ENCODE results near the gene PROCR.
A peak's percentile ranks its signal among the peaks of the same experiment; 100 is the strongest.
"Not testable (repeated sequence)": the region's sequence is repeated elsewhere in the genome, so short reads cannot be mapped to it uniquely, and the experiment has no call there.

PROCR gene

DNA sequence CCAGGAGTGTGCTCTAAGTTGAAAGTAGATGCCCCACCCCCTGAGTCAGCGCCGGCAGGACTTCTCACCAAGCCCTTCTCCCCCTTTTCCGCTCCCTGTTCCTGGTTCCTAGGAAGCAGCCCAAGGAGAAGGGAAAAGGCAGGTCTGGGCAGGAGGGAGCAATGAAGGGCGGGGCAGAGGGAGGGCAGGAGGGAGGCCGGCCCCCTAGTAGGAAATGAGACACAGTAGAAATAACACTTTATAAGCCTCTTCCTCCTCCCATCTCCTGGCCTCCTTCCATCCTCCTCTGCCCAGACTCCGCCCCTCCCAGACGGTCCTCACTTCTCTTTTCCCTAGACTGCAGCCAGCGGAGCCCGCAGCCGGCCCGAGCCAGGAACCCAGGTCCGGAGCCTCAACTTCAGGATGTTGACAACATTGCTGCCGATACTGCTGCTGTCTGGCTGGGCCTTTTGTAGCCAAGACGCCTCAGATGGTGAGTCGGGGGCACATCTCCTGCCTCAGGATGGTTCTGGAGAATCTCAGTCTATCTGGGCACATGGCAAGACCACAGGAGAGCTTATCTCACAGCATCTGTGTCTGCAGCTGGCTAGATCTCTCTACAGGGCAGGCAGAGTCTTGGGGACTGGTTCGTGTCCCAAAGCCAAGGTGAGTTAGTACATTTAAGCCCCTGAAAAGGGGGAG lies at the start of gene PROCR:
PROCR (plus strand) TSS at position 320 of the 681 bp plus-strand sequence; CDS start at position 403, 83 bp downstream.
- no peak for DNase-seq

DNA sequence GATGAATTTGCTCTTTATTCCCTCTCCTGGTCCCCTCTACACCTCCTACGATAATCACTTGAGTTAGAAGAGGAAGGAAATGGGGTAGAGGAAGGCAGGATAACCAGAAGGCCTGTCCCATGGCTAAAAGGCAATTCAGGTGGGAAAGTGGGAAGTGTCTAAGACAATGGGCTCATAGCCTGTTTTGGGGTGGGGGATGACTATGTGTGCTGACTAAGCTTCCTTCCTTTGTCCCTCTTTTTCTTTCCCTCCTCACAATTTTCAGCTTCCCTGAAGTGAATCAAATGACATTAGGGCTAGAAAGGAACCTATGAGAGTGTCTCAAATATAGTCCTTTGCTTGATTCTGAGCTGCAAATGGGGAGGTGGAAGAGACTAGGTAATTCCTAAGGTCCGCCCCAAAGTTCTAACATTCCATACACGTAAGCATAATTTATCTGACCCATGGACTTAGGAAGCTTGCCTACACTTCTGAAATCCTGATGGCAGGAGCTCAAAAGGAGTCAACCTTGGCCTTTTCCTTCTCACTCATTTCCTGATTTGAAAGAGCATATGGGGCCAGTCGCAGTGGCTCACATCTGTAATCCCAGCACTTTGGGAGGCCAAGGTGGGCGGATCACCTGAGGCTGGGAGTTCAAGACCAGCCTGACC lies 49.0 kb upstream of the PROCR start:
- DNase-seq, result no peak

GRCh38 chr20:35125753-35126152 lies 46.1 kb upstream of the PROCR start:
- DNase-seq, result no peak

GRCh38 chr20:35129647-35130069 lies 42.2 kb upstream of the PROCR start:
- no peak for DNase-seq

- no peak for DNase-seq
These were observed 39.9 kb upstream of the PROCR start for GRCh38 chr20:35131934-35132333.

DNA sequence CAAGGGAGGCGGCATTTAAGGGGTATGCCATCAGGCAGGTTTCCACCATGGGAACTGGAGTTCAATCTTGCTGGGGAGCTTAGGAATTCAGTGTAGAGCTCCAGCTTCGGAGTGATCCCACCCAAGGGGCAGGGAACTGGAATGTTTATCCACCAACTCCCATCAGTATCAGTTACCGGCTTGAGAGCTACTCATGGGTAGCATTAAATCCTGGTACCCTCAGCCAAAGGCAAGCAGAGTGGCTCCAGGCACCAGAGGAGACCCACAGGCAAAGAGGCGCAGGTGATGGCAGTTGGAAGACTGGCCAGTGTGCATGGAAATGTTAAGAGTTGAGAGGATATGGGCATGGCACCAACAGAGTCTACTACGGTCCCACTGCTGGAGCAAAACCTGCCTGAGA lies 38.8 kb upstream of the PROCR start:
- no peak for DNase-seq

GRCh38 chr20:35133735-35134134 lies 38.1 kb upstream of the PROCR start:
- no peak for DNase-seq

- no peak for DNase-seq
These were observed 37.4 kb upstream of the PROCR start for GRCh38 chr20:35134472-35134871.

GRCh38 chr20:35134880-35135279 lies 37.0 kb upstream of the PROCR start:
- DNase-seq, result no peak

- no peak for DNase-seq
These were observed 35.8 kb upstream of the PROCR start for GRCh38 chr20:35135867-35136586.

DNA sequence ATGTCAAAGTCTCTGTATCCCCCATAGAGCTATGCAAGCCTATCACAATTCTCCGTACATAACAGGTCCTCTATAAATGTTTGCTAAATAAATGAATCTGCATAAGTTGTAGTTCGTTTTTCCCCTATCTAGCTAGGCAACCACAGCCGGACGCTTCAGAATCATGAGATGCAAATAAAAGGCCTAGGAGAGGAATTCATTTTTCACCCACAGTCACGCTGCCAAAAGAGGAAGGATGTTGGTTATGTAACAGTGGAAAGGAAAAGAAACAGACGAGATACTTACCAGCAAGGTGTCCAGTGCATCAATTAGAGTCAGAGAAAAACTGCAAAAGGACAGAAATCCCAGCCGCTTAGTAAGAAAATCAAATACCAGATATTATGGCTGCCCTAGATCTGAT lies 27.2 kb upstream of the PROCR start:
- peak; percentile 15 for DNase-seq

DNA sequence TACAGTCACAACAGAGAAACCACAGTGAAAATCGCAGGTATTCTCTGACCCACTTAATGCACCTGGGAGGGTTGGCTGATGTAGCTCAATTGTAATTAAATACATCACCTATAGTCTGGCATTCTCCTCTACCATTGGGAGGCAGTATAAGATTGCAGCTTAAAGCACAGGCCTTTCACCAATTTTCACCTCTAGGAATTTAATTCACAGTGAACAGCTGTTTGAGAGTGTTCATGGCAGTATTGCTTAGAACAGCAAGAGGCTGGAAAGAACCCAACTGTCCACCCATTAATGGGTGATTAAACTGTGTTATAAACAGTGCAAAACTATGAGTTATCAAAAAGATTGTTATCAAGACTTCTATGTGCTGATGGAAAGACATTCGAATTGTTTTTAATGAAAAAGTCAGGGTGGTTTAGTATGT lies 26.7 kb upstream of the PROCR start:
- peak; percentile 67 for DNase-seq

- DNase-seq, result peak; percentile 4
These were observed 25.5 kb upstream of the PROCR start for GRCh38 chr20:35146299-35146919.

GRCh38 chr20:35146920-35147574 lies 24.8 kb upstream of the PROCR start, which contains the start of gene EDEM2:
TSS of gene EDEM2 (minus strand) at chr20:35147336. CDS start at chr20:35147258, 78 bp downstream.
- DNase-seq, result peak; percentile 94

- not testable (repeated sequence) for DNase-seq
These were observed 24.2 kb upstream of the PROCR start for GRCh38 chr20:35147575-35148071.

GRCh38 chr20:35150846-35151579 lies 20.9 kb upstream of the PROCR start:
- DNase-seq, result no peak

DNA sequence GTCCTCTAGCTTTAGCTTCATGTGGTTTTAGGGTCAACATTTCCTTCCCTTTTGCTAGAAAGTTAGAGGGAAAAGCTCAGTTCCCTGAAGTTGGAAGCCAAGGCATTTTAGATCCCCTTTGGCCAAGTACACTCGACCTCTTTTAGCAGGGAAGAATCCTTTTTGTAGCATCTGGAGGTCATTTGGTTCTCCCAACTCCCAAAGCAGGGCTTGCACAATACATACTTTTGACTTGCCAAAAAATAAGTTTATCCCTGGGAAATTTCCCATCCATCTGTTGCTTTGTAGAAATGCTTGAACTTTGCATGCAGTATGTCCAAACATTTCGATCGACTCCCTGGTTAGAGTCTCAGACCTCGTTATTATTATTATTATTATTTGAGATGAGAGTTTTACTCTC lies 20.1 kb upstream of the PROCR start:
- DNase-seq, result no peak

DNA sequence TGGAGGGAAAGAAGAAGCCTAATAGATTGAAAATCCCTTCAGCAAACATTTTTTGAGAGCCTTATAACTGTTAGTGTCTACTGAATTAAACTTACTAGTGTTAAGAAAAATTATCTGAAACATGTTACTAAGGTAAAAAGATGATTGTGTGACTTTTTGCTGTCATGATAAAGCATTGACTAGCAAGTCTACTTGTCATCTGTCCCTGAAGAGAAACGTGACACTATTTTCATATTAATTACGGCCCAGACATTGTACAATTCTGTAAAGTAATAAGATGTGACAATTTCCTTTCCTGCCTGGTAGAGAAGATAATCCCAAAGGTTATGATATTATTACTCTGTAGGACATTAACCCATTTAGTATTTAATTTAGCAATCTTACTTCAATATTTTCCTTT lies 15.9 kb upstream of the PROCR start:
- no peak for DNase-seq

GRCh38 chr20:35156978-35157377 lies 14.9 kb upstream of the PROCR start:
- no peak for DNase-seq

DNA sequence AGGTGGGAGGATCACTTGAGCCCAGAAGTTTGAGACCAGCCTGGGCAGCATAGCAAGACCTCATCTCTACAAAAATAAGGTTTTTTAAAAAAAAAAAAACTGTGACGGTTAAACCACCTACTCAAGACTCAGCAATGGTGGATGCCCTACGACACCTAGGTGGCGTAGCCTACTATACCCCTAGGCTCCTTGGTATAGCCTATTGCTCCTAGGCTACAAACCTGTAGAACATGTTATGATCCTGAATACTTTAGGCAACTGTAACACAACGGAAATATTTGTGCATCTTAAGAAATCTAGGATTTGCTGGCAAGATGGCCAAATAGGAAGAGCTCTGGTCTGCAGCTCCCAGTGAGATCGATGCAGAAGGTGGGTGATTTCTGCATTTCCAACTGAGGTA lies 11.5 kb upstream of the PROCR start:
- not testable (repeated sequence) for DNase-seq

- not testable (repeated sequence) for DNase-seq
These were observed 7.3 kb upstream of the PROCR start for GRCh38 chr20:35164531-35164930.
